NCI-H1105 treated with DMSO at 0.1 percent for 48 hours (cell line): ENCODE data around the gene PREX1.
"Not testable (repeated sequence)": the region's sequence is repeated elsewhere in the genome, so short reads cannot be mapped to it uniquely, and the experiment has no call there.

Source experiments
- DNase-seq: peaks from one replicate; lab custom pipeline; 2025; lab: John Stamatoyannopoulos, UW

PREX1 gene

DNA sequence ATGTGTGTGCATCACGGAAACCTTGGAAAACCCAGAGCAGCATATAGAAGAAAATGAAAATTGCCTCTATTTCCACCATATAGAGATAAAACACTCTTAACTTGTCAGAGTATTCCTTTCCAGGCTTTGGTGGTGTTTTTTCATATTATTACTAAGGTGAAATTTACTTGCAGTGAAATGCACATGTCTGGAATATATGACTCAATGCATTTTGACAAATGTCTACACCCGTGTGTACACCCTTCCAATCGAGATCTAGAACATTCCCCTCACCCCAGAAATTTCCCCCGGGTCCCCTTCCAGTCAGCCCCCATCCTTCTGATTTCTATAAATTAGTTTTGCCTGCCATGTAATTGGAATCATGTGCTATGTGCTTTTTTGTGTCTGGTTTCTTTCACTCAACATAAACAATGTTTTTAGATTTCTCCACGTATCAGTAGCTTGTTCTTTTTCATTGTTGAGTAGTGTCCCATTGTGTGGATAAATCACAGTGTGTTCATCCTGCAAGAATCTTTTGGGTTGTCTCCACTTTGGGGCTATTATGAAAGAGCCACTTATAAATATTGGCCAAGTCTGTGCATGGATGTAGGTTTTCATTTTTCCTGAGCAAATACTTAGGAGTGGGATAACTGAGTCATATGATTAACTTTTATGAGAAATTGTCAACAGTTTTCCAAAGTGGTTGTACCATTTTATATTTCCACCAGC lies 19.9 kb upstream of the PREX1 start:
- DNase-seq, result no peak

DNA sequence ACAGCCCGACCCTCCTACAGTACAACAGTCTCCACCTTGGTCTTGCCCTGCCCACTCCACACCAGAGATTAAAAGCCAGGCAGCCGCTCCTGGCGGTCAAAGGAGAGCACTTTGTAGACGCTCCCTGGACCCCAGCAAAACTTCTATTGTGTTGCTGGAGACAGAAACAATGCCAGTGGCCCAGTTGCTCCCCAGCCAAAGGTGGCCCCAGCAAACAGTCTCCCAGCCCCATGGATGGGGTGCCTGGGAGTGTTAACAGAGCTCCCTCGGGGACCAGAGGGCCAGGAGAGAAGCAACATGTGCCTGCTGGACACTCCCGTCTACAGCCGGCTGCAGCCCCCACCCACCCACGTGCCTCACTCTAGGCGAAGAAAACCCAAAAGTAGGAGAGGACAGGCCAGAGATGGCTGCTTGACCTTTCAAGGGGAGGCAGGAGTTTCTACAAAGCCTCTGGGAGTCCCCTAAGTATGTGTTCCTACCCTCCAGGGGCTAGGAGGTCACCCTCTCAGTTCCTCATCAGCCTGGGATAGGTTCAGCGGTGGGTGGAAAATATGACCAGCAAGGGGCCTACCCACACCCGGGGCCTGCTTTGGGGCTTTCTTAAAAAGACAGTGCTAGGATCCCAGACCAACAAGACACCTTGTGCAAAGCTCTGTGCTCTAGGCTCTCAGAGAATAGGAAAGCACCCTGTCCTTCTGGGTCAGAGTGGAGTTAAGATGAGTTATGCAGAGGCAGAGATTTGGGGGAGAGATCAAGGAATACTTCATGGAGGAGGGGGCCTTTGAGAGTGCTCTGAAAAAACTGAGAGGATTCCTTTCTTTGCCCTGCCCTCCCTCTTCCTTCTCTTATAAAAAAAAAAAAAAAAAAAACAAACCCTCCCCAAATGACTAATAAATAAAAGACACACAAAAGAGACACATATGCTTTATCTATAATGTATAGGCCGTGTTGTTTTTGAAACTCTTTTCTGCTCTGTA lies 19.0 kb upstream of the PREX1 start:
- no peak for DNase-seq

DNA sequence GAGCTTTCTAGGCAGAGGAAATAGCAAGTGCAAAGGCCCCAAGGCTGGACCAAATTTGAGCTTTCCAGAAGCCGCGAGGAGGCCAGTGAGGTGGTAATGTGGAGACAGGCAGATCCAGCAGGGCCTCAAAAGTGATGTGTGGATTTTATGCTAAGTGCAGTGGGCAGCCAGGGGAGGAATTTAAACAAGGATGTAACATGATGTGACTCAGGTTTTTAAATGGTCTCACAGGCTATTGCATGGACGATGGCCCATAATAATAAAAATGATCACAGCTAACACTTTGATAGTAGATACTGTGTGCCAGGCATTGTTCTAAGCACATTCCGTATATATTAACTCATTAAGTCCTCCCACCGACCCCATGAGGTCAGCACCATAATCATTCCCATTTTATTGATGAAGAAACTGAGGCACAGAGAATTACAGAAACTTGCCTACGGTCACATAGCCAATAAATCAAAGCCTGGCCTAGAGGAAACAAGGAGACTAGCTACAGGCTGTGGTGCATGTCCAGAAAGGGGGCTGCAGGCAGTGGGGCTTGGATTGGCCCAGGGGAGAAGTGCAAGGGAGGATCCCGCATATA lies 18.0 kb upstream of the PREX1 start:
- DNase-seq, result no peak

DNA sequence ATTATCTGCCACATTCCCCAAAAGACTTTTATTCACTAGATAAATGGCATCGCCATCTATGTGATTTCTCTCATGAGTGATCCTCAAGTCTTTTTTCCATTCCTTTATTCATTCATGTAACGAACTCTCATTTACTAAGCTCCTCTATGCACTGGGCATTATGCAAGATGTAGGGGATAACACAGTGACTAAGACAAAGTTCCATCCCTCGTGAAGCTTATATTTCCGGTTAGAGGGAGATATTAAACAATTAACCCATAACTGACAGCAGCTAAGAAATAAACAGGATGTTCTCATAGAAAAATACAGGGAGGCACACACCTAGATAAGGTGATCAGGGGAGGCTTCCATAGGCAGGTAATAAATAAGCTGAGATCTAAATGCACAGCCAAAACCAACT lies 17.2 kb upstream of the PREX1 start:
- DNase-seq, result no peak

DNA sequence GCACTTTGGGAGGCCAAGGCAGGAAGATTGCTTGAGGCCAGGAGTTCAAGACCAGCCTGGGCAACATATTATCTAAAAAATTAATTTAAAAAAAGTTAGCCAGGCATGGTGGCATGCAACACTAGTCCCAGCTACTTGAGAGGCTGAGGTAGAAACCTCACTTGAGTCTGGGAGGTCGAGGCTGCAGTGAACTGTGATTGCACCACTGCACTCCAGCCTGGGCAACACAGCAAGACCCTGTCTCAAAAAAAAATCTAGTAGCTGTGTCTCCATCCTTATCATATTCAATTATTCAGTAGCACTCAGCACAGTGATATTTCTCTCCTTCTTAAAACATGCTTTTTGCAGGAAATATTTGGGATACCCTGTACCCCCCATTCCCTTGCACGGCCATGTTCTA lies 16.1 kb upstream of the PREX1 start:
- not testable (repeated sequence) for DNase-seq

DNA sequence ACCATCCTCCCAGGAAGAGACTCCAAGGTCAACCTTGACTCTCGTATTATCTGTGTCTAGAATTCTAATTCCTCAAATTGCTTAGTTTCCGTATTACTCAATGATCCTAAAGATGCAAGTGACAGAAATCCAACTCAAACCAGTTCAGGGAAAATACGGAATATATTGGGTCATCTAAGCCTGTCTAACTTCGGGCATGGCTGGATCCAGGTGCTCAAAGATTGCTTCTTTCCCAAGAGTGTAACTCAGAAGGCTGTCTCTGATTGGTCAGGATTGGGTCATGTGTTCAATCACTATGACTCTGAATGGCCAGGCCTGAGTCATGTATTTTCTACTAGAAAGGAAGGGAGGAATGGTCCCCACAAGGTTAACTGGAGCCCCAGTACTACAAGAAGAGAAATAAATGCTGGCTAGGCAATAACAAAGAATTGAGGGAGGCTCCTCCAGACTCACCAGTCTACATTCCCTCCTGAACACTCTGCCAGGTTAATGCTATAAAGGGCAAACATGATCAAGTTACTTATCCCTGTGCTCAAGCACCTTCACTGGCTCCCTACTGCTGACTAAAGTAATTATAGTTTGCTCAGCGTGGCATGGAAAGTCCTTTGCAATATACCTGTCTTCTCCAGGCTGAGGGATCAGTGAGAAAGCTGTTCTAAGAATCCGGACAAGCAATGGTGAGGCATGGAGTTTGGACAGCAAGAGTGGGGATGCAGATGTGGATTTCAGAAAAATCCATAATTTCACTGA lies 15.4 kb upstream of the PREX1 start:
- DNase-seq, result no peak

DNA sequence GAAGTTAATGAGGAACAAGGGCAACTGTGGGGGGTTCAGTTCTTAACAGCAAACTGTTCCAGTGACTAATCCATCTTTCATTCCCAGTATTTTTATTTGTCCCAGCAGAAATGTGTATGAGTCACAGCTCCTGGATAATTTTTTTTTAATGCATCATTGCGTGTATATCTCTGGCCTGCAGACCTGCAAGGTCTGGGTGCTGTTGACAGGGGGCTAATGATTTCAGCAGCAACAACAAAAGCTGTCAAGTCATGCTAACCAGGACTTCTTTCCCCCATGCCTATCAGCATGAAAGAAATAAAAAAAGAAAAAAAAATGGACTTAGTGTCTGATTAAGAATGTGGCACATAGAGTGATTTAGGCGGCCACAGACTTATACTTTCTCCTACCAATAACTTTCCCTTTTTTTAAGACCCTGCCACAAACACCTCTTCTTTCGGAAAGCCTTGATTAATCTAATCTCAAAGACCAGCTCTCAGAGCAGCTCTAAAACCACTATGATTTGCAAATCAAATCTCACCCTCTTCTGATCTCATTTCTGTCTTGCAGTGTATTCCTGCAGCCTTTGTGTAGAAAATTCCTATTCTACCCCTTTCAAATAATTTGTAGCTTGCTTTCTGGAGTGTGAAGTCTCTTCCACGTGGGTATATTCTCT lies 14.2 kb upstream of the PREX1 start:
- DNase-seq, result no peak

DNA sequence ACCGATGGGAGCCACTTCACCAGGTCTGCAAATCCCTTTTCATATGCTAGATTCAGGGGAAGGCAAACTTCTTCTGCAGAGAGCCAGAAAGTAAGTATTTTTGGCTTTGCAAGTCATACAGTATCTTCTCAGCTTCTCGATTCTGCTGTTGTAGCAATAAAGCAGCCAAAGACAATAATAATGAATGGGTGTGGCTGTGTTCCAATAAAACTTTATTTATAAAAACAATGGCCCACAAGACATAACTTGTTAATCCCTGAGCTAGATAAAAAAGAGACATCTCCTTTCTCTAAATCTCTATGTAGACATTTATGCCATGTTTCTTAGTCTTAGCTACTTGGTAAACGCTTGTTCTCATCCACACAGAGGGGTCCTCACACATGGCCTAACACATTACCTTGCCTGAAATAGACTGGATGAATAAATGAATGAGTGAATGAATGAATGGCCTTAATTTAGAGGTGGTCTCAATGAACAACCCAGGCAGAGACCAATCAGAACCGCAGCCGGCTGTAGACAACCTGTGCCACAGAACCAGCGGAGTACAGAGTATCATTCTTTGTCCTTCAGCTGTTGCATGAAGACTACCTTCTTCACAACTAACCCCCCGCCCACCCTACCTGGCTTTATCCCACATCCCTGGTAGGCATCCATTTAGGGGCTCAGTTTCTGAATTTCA lies 13.5 kb upstream of the PREX1 start:
- DNase-seq, result no peak

DNA sequence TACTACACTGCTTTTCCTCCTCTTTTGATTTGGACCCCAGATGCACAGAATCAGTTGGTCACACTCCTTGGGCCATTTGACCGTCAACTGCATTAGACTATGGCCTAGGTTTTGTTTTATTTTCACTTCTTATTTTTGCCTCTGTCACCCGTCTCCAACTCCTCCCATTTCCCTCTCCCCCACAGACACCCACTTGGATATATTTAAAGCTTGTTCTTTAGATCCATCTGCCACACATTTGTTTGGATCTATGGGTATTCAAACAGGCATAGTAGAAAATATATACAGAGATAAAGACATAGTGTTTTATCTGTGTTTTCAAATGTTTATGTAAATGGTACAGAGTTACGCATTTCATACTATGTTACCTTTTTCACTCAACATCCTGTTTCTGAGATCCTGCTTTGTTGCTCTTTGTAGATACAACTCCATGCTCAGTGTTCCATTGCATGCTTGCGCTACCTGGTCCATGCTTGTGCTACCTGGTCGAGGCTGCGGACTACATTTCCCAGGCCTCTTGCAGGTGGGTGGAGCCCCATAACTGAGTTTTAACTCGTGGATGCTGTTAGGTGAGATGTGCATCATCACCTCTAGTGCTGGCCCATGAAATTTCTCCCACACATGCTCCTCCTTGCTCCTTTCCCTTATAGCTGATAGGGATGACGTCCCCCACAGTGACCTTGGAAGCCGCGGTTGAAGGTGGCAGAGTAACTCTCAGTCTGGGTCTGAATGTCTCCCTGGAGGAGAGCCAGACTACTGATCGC lies 11.5 kb upstream of the PREX1 start:
- DNase-seq, result no peak

DNA sequence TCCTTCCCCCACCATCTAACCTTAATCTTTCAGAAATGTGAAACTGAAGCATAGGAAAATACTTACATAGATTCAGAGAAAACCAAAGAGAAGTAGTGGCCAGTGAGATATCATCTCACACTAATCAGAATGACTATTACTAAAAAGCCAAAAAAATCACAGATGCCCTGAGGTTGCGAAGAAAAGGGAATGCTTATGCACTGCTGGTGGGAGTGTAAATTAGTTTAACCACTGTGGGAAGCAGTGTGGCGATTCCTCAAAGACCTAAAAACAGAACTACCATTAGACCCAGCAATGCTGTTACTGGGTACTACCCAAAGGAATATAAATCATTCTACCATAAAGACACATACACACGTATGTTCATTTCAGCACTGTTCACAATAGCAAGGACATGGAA lies 9.2 kb upstream of the PREX1 start:
- no peak for DNase-seq

DNA sequence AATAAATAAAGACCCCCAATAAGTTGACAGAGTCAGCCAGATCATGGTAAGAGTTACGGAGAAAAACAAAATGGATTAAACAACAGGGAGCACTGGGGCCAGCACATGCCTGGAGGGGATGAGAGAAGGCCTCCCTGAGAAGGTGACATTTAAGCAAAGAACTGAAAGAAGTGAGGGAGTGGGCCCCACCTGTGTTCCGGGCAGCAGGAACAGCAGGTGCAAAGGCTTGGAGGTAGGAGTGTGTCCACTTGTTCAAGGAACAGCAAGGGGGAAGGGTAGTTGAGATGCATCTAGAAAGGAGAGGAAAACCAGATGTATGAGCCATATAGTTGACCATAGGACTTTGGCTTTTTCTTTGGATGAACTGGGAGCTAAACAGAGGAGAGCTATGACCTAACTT lies 7.6 kb upstream of the PREX1 start:
- DNase-seq, result no peak

DNA sequence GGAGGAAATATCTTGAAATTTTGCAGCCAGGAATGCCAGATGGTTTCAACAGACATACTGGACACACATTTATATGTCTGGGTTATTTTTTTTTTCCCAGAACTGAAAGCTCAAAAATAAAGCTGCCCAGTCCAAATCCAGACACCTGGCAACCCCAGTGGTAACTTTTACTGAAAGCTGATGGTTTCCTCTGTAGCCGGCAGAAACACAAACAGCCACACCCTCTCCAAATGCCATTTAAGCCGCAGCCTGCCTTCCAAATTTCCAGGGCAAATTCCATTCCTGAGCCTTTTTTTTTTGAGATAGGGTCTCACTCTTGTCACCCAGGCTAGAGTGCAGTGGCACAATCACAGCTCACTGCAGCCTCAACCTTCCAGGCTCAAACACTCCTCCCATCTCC lies 6.5 kb upstream of the PREX1 start:
- DNase-seq, result no peak

DNA sequence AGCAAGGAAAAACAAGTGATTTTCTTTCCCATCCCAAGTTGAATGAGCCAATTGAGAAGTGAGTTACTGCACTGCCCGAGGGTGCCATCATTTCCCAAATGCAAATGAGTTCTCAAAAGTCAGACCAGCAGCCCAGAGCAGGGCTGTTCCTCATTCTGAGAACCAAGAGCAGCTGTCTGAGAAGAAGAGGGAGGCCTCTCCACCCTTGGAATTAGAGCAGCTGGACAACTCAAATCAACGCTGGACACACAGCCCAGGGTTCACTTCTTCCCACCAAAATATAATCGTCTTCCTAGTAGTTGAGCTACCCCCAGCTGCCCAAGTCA lies 4.6 kb upstream of the PREX1 start:
- no peak for DNase-seq

DNA sequence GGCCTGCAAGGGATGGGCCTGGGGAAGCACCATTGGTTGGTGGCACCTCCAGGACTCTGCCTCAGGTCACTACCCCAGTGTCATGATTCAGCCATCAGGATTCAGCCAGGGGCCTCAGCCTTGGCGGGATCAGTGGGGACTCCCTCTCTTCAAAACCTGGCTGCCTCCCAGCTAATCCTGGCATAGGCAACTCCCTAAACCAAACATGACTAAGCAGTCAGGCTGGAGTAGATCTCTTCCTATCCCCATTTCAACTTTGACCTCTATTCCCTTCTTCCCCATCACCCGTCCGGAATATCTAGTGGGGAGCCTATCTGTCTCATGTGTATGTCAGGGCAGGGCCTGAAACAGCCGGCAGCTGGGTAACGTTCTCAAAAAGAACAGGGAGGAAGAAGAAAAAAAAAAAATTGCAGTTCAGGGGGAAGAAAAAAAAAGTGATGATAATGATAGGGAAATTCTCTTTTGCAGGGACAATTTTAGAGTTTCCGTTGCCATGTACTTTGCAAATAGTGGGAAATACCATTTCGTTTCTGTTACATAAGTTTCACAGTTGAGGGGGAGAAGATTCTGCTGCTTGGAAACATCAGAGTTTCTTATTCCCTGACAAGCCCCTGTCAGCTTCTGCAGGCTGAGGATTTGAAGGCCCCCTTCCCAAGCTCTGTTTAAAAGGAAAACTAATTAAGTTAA lies 4.1 kb upstream of the PREX1 start:
- no peak for DNase-seq

DNA sequence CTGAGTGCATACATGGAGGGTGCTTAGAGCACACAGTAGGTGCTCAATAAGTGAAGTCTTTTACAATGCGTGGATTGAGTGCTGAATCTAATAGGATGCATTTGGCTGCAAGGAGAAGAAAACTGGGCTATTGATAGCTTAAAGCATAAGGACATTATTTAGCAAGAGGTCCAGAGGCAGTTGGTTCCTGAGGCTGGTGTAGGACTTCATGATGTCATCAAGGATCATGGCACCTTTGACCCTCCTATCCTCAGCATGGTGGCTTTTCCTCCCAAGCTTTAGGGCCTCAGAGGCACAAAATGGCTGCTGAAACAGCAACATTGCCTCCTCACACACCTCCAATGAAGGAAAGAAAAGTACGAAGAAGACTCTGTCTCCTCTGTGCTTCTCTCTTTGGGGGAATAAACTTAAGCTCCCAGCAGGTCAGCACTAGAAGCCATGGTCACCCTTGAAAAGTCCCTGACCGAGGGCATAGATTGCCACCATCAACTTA lies 3.1 kb upstream of the PREX1 start:
- no peak for DNase-seq

DNA sequence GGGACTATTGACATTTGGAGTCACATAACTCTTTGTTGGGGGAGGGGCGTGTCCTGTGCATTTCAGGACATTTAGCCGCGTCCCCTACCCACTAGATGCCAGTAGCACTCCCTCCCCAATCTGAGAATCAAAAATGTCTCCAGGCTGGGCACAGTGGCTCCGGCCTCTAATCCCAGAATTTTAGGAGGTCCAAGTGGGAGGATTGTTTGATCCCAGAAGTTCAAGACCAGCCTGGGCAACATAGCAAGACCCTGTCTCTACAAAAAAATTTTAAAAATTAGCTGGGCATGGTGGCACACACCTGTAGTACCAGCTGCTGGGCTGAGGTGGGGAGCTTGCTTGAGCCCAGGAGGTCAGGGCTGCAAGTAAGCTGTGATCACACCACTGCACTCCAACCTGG lies 2.1 kb upstream of the PREX1 start:
- no peak for DNase-seq

DNA sequence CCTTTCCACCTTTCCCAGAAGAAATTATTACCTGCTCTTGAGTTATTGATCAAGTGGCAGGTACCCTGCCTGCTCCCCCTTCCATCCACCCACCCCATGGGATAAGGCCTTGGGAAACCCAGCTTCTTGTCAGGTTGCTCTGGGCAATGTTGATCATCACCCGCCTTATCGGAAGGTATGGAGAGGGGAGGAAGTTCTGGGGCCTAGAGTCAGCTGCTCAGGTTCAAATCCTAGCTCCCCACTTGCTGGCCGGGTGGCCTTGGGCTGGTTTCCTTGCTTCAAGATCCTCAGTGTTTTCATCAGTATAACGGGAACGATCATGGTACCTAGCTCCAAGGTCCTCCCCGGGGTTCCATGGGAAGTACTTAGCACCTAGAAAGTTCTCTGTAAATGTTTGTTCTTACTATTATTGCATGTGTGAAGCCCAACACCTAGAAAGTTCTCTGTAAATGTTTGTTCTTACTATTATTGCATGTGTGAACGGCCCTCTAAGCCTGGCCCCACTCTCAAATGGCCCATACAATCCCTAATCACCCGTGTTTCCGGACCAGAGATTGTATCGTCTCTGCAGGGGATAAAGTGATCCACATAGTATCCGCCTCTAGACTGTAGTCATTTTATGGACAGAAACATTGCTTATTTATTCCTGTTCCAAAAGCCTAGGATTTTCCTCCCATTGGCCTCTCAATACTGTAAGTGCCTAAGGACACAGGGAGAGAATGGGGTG lies 1.1 kb upstream of the PREX1 start:
- no peak for DNase-seq

DNA sequence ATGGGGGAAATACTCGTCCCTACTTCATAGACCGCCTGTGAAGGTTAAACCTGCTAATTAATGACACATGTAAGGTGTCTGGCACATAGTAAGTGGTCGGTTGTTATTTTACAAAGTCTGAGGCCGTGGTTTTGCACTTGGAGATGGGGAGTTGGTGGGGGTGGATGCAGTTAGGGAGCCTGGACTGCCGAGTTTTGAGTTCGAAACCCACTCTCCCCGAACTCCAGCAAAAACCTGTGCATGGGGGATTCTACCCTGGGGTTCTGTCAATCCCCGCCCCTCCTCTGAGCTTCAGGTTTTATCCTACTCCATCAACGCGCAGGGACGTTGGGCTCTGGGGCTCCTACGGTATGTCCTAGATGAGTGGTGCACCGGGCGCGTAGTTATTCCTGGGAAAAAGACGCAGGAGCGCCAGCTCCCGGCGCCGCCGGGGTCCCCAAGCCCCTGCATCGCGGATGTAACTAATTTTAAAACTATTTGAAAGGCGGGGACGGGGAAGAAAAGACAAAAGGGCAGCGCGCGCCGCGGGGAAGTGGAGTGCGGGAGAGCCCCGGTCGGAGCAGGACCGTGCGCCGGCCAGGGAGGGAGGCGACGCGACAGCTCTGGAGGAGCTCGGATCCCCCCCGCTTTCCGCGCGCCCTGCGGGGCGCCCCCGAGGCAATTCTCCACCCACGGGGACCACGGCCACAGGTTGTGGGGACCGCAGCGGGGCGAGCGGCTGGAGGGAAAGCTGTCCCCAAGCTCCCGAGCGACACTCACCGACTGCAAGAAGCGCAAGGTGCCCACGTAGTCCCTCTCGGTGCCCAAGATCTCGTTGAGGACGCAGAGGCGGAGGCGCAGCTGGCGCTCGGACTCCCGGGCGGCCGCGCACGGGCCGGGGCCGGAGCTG lies 672 bp downstream of the PREX1 start:
- DNase-seq, result peak; percentile 25
